PFSK-1 (cell line): ENCODE data around the gene ZNF609.

Experiments used
- FOXP2 ChIP-seq: optimal IDR thresholded peaks from 2 replicates; pipeline ENCODE3; 2011; ENCODE audit warnings: borderline replicate concordance, control low read depth, inconsistent platforms; ENCODE audit not compliant: insufficient read depth; ENCODE audit errors: extremely low read length, extremely low read depth
- POLR2AphosphoS5 ChIP-seq: IDR thresholded peaks from 2 replicates; pipeline ENCODE4 v1.6.1; 2012; ENCODE audit warnings: low read depth, mild to moderate bottlenecking, control low read depth, low read length, moderate library complexity
- SIN3A ChIP-seq: IDR thresholded peaks from 2 replicates; pipeline ENCODE4 v1.6.1; 2012; ENCODE audit warnings: mild to moderate bottlenecking, low read length, moderate library complexity, borderline replicate concordance; ENCODE audit not compliant: insufficient read depth
- TAF1 ChIP-seq: IDR thresholded peaks from 2 replicates; pipeline ENCODE4 v1.6.1; 2012; ENCODE audit warnings: low read length, control low read depth, borderline replicate concordance; ENCODE audit not compliant: insufficient read depth
- TF ChIP-seq, protein P1 (sequence below), 2 experiments: IDR thresholded peaks; 2 replicates each; pipeline versions ENCODE4 v1.6.1 to v1.8.0; 2011 to 2012; ENCODE audit warnings: low read depth in 2 of 2, low read length in 2 of 2, control low read depth in 1 of 2, inconsistent platforms in 1 of 2, mild to moderate bottlenecking in 1 of 2, moderate library complexity in 1 of 2; ENCODE audit not compliant: insufficient read depth in 1 of 2

The ZNF609 gene

DNA sequence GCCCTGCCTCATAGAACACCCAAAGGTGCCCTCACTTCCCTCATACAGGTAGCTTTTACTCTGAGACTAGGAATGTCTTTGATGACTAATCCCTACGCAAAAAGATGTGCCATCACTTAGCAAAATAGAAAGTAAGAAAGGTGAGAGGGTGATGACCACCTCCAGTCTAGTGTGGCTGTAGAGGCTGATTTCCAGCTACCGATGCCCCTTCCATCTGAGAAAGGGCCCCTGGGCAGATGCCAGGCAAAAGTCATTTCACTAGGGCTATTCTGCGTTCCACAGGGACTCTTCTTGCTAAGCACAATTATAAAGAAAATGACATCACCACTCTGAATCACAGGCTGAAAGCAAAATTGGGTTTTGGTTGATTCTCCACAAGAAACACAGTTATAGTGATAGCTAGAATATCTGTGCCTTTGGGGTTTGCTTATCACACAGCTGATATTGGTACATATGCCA, 237.6 kb downstream of the ZNF609 start:
- TF ChIP-seq SIN3A (no peak), TAF1 (no peak), POLR2AphosphoS5 (no peak), FOXP2 (no peak)
- TF ChIP-seq, protein P1, sequence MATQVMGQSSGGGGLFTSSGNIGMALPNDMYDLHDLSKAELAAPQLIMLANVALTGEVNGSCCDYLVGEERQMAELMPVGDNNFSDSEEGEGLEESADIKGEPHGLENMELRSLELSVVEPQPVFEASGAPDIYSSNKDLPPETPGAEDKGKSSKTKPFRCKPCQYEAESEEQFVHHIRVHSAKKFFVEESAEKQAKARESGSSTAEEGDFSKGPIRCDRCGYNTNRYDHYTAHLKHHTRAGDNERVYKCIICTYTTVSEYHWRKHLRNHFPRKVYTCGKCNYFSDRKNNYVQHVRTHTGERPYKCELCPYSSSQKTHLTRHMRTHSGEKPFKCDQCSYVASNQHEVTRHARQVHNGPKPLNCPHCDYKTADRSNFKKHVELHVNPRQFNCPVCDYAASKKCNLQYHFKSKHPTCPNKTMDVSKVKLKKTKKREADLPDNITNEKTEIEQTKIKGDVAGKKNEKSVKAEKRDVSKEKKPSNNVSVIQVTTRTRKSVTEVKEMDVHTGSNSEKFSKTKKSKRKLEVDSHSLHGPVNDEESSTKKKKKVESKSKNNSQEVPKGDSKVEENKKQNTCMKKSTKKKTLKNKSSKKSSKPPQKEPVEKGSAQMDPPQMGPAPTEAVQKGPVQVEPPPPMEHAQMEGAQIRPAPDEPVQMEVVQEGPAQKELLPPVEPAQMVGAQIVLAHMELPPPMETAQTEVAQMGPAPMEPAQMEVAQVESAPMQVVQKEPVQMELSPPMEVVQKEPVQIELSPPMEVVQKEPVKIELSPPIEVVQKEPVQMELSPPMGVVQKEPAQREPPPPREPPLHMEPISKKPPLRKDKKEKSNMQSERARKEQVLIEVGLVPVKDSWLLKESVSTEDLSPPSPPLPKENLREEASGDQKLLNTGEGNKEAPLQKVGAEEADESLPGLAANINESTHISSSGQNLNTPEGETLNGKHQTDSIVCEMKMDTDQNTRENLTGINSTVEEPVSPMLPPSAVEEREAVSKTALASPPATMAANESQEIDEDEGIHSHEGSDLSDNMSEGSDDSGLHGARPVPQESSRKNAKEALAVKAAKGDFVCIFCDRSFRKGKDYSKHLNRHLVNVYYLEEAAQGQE (IDR thresholded peaks at IDR 0.05; ENCODE audit: insufficient read depth in 1 of 2, low read depth in 2 of 2, low read length in 2 of 2), result no peak

DNA sequence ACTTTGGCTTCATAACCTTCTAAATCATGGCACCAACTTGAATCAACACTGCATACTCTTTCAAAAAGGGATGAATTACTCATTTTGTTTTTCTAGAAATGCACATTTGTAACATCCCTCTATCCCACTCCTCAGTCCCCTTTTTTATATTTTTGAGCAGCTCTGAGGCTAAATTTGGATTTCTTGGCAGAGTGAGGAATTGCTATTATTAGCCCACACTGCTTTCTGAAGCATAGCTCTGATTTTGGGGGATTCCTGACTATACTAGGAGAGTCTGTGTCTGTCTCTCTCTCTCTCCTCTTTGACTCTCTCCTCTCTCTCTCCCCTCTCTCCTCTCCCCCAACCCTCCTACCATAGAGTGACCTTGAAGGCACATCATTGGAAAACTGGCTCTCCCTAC, 238.4 kb downstream of the ZNF609 start:
- TF ChIP-seq TAF1 (no peak), FOXP2 (no peak), POLR2AphosphoS5 (no peak), SIN3A (no peak)
- TF ChIP-seq, protein P1 (IDR thresholded peaks at IDR 0.05; ENCODE audit: insufficient read depth in 1 of 2, low read depth in 2 of 2, low read length in 2 of 2), result no peak

DNA sequence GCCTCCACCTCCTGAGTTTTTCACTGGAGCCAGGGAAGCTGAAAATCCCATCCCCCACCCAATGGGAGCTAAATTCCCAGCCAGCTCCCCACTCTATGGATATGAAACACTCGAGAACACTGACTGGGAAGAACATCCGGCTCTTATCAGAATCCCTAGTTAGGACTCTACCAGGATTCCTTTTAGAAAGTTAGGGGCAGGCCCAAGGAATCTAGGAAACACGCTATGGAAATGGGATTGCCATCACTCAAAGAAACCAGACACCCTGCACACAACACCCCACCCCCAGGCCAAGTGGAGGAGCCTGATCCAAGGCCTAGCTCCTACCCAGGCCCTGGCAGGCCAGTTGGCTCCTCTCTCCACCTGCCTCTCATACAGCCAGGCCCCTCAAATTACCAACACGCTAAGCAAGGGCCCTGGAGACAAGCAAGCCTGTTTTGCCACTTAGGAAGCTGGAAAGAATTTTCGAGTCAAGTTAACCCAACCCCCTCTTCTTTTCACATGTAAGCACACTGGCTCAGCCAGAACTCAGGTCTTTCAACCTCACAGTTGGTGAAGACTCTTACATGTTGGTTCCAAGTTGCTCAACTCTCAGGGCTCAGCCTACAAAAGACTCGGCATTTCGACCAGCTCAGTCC, 239.5 kb downstream of the ZNF609 start:
- TF ChIP-seq POLR2AphosphoS5 (no peak), SIN3A (no peak), TAF1 (no peak), FOXP2 (no peak)
- TF ChIP-seq, protein P1 (IDR thresholded peaks at IDR 0.05; ENCODE audit: insufficient read depth in 1 of 2, low read depth in 2 of 2, low read length in 2 of 2), result no peak

DNA sequence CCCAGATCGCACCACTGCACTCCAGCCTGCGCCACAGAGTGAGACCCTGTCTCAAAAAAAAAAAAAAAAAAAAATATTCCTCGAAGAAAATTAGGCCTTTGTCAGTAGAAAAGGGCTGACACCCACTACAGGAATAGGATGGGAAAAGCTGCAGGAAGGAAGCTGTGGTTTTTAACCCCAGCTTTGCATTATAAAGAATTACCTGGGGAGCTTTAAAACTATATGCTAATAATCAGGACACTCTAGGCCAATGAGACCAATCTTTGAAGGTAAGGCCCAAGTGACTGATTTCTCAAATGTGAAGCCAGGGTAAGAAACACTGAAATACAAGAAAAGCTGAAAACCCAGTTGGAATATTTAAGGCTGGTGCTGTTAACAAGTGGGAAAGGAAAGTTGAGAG, 240.7 kb downstream of the ZNF609 start:
- TF ChIP-seq POLR2AphosphoS5 (no peak), TAF1 (no peak), FOXP2 (no peak), SIN3A (no peak)

DNA sequence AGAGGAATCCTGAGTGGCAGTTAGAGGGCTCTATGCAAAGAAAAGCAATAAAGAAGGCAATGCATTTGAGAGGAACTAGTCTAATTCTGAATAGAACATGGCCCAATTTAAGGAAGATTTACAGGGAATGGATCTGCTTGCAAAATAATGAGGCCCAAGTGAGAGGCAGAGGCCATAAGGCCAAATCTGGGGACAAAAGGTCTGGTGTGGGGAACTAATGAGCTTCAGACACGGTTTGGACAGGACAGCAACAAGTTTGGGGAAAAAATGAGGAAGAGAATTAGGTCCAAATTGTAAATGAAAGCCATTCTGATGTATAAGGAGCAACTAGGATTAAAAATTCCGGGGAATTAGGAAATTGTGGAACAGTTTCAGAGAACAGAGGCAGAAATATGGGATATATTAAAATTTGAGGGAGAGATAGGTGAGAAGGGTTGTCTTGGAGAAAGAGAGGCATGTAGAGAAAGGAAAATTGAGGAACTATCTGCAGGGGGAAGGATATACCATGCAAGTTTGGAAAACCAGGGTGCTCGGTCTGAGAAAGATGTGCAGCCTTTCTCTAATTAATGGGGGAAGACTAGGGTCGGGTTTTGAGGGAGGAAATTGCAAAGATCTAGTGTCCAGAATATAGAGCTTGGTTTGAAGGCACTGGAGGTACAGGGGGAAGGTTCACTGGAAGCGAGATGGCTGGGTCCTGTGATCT, 241.3 kb downstream of the ZNF609 start:
- TF ChIP-seq, protein P1 (IDR thresholded peaks at IDR 0.05; ENCODE audit: insufficient read depth in 1 of 2, low read depth in 2 of 2, low read length in 2 of 2), result no peak
- TF ChIP-seq SIN3A, result no peak
- no peak for TF ChIP-seq POLR2AphosphoS5
- no peak for TF ChIP-seq TAF1
- no peak for TF ChIP-seq FOXP2
